AG20443 (cell line): ENCODE results near the gene CDC14C.
"Not testable (repeated sequence)": the region's sequence is repeated elsewhere in the genome, so short reads cannot be mapped to it uniquely, and the experiment has no call there.

Experiments used
- DNase-seq: peaks from one replicate; pipeline ENCODE4 v3.0.0; 2012; ENCODE audit warnings: low spot score, mixed read lengths

CDC14C gene

GRCh38 chr7:48924433-48924832 lies at the start of gene CDC14C:
Gene CDC14C (plus strand): TSS chr7:48924547. CDS start chr7:48924673, 126 bp downstream.
- no peak for DNase-seq

DNA sequence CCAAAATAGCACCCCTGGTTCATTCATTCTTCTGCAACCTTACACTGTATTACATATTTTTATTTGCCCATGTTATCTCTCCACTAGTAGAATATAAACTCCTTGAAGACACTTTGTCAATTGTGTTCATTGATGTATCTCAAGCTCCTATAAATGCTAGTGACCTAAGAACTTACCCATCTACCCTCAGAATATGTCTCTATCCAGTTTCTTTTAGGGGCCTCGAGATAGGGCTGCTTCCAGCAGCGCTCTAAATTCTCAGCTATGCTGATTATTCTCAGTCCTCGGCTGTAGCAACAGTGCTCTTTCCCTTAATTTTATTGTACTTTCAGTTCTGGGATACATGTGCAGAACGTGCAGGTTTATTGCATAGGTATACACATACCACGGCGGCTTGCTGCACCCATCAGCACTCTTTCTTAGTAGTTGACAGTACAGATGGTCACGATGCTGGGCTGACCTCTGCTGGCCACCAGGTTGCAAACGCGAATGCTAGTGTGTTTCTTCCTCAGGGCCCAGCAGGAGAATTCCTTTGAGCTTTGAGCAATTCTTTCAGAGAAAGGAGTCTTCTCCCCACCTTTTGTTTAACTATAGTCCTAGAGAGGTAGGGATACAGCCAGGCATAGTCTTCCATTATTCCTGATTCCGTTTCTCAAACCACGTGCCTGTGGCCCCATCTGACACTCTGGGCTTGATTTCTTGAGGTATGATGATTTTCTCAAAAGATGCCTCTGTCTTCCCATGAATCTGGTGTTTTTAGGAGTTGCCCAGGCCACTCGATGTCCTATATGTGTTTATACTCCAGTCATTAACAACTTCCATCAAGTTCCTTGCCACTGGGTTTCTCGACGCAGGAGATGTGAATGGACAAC lies 49.1 kb upstream of the CDC14C start:
- peak; percentile 47 for DNase-seq

DNA sequence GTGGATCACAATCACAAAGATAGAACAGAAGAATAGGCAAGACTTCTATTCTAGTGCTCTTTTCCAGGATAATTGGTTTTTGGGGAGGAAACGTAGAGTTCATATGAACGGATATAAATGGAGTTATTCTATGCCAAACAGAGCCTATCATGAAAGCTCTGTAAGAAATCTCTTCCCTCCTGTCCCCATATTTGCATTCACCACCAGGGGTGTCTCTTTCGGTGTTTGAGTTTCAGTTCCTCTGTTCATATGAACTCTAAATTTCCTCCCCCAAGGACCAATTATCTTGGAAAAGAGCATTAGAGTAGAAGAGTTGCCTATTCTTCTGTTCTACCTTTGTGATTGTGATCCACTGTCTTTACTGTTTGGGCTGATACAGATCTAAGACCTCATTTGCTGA lies 48.3 kb upstream of the CDC14C start:
- DNase-seq = no peak

DNA sequence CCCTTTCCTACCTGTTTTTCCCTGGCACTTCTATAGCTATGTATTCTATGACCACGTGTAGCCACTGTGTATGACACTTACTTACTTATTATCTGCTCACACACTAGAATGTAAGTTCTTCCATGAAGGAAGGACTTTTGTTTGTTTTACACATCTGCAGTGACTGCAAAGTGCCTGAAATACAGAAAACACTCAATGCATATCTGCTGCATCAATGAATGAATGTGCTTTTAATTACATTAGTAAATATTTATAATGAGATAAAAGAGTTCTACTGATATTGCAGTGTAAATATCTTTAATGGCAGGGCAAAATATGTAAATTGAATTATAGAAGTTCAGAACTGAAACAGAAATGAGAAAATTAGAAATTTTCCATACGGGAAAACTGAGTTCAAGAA lies 43.5 kb upstream of the CDC14C start:
- DNase-seq = no peak

GRCh38 chr7:48887500-48887899 lies 36.8 kb upstream of the CDC14C start:
- peak; percentile 23 for DNase-seq

GRCh38 chr7:48894574-48894973 lies 29.8 kb upstream of the CDC14C start:
- no peak for DNase-seq

- no peak for DNase-seq
Observed at GRCh38 chr7:48899932-48900331, 24.4 kb upstream of the CDC14C start.

GRCh38 chr7:48901966-48902365 lies 22.4 kb upstream of the CDC14C start:
- DNase-seq = no peak

- no peak for DNase-seq
Observed at GRCh38 chr7:48904975-48905374, 19.4 kb upstream of the CDC14C start.

DNA sequence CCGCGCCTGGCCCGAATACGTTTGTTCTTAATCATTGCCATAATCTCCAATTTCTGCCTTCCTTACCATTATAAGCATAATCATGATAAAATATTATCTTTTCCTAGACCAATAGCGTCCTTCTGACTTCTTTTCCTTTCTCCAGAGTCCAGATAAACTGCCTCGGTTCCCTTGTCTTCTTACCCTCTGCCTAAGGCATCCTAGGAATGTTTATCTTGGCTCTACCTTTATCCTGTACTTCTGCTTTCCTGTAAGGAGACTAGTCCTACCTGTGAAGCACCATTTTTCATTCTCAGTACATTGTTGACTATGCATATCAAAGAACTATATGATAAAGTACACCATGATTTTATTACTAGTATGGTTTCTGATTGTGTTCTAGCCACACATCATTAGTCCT lies 18.7 kb upstream of the CDC14C start:
- DNase-seq = not testable (repeated sequence)

DNA sequence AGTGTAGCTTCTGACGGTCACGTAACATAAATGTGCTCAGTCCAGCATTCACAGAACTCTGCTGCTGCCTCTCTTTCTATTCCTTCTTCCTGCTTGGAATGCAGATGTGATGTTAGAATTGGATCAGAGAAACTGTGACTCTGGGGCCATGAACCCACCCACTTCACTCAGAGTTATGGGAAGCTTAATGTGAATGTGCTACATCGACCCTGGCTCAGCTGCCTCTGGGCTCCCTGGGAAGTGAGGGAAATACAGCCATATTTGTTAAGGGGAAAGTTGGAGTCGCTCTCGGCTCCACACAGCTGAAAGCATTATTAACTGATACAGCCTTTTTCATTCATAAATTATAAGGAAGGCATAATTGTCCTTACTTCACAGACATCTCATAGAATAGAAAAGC lies 14.5 kb upstream of the CDC14C start:
- DNase-seq = not testable (repeated sequence)

DNA sequence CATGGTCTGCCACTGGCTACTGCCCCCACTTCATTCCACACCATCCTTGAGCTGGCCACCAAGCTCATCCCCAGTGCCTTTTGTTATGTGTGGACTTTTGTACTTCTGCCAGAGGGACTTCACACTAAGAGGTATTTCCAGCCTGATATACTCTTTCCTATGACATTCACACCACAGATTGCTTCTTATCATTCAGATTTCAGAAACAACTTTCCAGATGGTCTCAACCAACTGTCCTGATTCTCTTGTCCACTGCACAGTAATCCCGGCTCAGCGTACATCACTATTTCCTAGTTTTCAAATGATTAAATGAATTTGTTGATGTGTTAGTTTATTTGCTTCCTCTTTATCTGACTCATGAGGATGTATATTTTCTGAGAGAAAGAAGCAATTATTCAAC lies 7.1 kb downstream of the CDC14C start:
- DNase-seq = no peak

DNA sequence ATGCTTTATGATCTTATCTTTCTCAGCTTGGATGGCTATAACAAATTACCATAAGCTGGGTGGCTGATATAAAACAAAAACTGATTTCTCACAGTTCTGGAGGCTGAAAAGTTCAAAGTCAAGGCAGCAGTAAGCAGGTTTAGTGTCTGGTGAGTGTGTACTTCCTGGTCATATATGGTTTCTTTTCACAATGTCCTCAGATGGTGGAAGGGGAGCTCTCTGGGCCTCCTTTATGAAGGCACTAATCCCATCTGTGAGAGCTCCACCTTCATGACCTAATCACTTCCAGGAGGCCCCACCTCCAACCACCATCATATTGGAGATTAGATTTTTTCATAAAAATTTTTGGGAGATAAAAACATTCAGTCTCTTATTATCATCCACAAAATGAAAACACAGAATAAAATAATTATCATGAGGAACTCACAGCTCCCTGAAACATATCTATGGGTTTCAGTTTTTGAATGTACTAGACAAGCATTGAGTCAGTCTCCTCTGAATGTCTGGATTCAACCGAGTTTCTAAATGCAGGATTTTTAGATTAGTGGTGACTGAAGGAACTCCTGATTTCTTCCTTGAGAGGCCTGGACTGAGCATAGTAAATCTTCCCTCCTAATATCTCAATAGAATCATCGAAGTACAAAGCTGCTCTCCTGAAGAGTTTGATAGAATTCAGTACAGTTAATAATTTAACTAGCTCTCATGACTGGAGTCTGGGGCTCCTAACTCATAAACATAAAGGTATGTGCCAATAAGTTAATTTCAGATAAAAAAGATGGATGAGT lies 8.0 kb downstream of the CDC14C start:
- DNase-seq = no peak

GRCh38 chr7:48933549-48934085 lies 9.3 kb downstream of the CDC14C start:
- no peak for DNase-seq

DNA sequence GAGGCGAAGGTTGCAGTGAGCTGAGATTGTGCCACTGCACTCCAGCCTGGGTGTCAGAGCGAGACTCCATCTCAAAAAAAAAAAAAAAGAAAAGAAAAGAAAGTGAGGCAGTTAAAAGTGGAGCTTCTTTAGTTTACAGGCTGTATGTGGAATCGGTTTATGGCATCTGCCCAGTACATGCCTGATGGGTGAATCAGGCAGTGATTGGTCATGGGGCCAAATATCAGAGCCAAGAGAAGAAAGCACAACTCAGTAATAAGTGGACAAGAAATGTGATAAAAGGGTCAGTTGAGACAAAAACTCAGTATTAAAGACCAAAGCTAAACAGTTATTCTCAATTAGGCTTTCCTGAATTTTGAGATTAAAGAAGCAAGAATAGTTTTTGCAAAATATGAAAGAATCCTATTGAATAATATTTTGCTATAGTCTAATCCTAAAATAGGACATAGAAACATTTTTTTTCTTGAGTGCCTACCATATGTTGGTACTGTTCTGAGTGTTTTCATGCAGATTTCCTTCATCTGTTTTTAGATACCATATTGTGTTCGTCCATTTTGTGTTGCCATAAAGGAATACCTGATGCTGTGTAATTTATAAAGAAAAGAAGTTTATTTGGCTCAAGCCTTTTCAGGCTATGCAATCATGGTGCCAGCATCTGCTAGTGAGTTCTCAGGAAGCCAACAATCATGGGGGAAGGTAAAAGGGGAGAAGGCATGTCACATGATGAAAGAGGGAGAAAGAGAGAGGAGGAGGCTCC lies 14.4 kb downstream of the CDC14C start:
- DNase-seq = peak; percentile 53

DNA sequence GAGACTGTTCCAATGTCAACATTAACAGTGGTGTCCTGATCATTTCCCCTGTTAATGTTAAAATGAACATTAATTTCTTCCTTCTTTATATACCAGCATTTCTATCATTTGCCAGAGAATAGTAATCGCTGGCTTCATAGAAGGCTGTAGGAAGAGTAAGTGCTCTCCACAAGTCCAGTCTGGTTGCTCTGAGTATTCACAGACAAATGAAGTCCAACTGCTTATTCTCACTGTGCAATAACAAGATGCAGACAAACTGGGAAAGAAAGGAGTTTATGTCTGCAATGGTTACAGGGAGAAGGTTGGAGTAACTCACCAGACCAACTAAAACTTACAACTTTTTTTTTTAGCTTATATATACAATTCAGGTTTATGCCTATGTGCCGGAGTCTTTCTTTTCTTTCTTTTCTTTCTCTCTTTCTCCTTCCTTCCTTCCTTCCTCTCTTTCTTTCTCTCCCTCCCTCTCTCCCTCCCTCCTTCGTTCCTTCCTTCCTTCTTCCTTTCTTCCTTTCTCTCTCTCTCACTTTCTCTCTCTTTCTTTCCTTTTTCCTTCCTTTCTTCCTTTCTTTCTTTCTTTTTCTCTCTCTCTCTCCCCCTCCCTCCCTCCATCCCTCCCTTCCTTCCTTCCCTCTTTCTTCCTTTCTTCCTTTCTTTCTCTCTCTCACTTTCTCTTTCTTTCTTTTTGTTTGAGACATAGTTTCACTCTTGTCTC lies 19.1 kb downstream of the CDC14C start:
- no peak for DNase-seq

GRCh38 chr7:48955916-48956315 lies 31.6 kb downstream of the CDC14C start:
- no peak for DNase-seq

DNA sequence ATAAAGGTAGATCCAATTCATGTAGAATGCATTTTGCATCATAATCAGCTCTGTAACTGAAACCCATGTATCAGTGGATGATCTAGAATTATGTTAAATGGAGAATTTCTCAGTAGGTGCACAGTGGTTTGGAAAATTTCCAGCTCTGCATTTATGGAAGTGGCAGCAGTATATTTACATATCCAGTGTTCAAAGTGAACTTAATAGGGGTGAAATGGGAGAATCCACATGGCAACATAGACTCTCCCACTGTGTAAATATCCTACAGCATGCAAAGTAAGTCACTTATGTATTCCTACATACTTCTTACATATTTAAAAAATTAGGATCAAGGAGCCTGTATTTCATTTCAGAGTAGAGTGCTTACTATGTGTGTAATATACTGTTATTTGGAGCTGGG lies 35.3 kb downstream of the CDC14C start:
- no peak for DNase-seq

- DNase-seq = peak; percentile 8
Observed at GRCh38 chr7:48962821-48963505, 38.6 kb downstream of the CDC14C start.

DNA sequence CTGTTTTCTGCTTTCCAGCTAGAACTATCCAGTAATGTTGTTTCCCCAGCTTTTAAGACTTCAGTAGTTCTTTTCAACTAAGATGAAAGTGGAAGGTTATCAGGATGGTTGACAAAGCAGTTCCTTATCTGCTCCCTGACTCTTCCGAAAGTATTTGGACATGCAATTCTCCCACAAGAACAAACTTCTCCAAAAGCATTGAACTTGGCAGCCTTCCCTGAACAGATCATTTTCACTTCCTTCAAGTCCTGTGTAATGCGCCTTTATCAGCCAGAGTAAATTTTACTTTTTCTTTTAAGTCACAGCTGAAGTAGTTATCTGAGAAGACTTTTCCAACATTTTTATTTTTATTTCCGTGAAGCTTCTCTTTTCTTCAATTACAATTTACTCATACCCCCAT lies 39.7 kb downstream of the CDC14C start:
- no peak for DNase-seq

GRCh38 chr7:48971173-48971572 lies 46.8 kb downstream of the CDC14C start:
- DNase-seq = no peak
